Tibial nerve (tissue), 4 donors: ENCODE results near the gene MMP19. TPM values are rescaled to one million over a fixed set of nuclear protein-coding genes. Genes with fewer than 3 reads are reported as not detected.

ENCODE experiments used
- DNase-seq, 2 donors: peaks; one replicate each; pipeline ENCODE4 v3.0.0-alpha.2; 2019; ENCODE audit warnings: low spot score in 2 of 2
- H3K27ac ChIP-seq, 4 donors: fragments of 200-600 bp; sonication (generic) in 3 of 4; one replicate each; pipeline ENCODE4 v1.5.1; 2017 to 2019; ENCODE audit warnings: mild to moderate bottlenecking in 1 of 4
- H3K27me3 ChIP-seq, 2 donors: fragments of 200-600 bp; sonication (generic) in 1 of 2; one replicate each; pipeline versions ENCODE4 v1.5.1 to v1.6.0; 2017 to 2019
- H3K36me3 ChIP-seq, 3 donors: fragments of 200-600 bp; sonication (generic); one replicate each; pipeline ENCODE4 v1.5.1; 2018 to 2019
- H3K4me1 ChIP-seq, 4 donors: fragments of 200-600 bp; sonication (generic) in 3 of 4; one replicate each; pipeline ENCODE4 v1.5.1; 2017 to 2019
- H3K4me3 ChIP-seq, 4 donors: fragments of 200-600 bp; sonication (generic) in 3 of 4; one replicate each; pipeline ENCODE4 v1.5.1; 2017 to 2019; ENCODE audit warnings: mild to moderate bottlenecking in 1 of 4, moderate library complexity in 1 of 4
- H3K9me3 ChIP-seq, 4 donors: fragments of 200-600 bp; sonication (generic) in 3 of 4; one replicate each; pipeline ENCODE4 v1.5.1; 2017 to 2019
- EP300 ChIP-seq, 2 donors: sonication (generic); formaldehyde crosslinking; IDR thresholded peaks; one replicate each; pipeline ENCODE4 v1.6.1; 2017; ENCODE audit warnings: antibody characterized with exemption in 2 of 2, mild to moderate bottlenecking in 1 of 2
- POLR2A ChIP-seq, 2 donors: fragments of 450-650 bp; IDR thresholded peaks; one replicate each; pipeline ENCODE4 v1.6.1; 2017; ENCODE audit warnings: antibody characterized with exemption in 2 of 2, mild to moderate bottlenecking in 2 of 2, moderate library complexity in 2 of 2
- WGBS, 2 donors: methylation state at CpG; one replicate each; pipeline ENCODE4 v1.1.5; 2018; 5-methylcytosine and 5-hydroxymethylcytosine counted together
- total RNA-seq, 4 donors: library from RNA; depleted of rRNA; stranded (reverse); fragments of >200 nt; gene quantifications; one replicate each; pipeline ENCODE4 v1.1.0, GENCODE V29; 2016
- TF ChIP-seq, protein P1 (sequence below), 5 experiments: fragments of 200-600 bp in 3 of 5; fragments of 450-650 bp in 2 of 5; sonication (generic) in 3 of 5; IDR thresholded peaks; one replicate each; pipeline ENCODE4 v1.5.1; 2016 to 2019; ENCODE audit warnings: antibody characterized with exemption in 5 of 5, mild to moderate bottlenecking in 3 of 5, moderate library complexity in 2 of 5

The MMP19 gene
- total RNA-seq, 4 donors from 2014 or later = 3.1 to 35.1 (median 5.6) TPM

DNA sequence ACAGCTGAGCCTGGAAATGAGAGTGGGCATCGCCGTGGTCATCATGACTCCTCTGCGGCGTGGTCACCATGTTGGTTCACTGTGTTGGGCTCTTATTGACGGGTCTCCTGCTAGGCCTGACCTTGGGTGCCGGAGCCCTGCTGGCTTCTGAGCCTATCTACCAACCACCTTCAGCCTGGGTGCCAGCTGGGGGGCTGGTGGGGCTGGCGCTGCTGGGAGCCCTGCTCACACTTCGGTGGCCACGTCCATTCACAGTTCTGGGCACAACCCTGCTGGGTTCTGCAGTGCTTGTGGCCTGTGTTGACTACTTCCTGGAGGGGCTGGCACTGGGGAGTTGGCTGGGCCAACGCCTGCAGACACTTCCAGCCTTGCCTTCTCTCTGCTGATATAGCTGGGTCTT lies 9.7 kb downstream of the MMP19 start:
- H3K27me3 ChIP-seq = no peaks in the 10 kb centered on the region
- H3K4me3 ChIP-seq = no peak overlapping the region
- TF ChIP-seq EP300 (IDR thresholded peaks at IDR 0.05) = no peak
- no peak for TF ChIP-seq POLR2A (IDR thresholded peaks at IDR 0.05)
- TF ChIP-seq, protein P1, sequence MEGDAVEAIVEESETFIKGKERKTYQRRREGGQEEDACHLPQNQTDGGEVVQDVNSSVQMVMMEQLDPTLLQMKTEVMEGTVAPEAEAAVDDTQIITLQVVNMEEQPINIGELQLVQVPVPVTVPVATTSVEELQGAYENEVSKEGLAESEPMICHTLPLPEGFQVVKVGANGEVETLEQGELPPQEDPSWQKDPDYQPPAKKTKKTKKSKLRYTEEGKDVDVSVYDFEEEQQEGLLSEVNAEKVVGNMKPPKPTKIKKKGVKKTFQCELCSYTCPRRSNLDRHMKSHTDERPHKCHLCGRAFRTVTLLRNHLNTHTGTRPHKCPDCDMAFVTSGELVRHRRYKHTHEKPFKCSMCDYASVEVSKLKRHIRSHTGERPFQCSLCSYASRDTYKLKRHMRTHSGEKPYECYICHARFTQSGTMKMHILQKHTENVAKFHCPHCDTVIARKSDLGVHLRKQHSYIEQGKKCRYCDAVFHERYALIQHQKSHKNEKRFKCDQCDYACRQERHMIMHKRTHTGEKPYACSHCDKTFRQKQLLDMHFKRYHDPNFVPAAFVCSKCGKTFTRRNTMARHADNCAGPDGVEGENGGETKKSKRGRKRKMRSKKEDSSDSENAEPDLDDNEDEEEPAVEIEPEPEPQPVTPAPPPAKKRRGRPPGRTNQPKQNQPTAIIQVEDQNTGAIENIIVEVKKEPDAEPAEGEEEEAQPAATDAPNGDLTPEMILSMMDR (IDR thresholded peaks at IDR 0.05) = no peak
- WGBS, 2 donors = 91 to 100% methylated on average over 6 to 7 of the region's 10 CpGs
- H3K27ac ChIP-seq = peak overlapping the region; percentile 1 to 99 (median 73)
- H3K36me3 ChIP-seq = peaks cover 0 to 41% (median 0%) of the 10 kb centered on the region in 3 donors
- DNase-seq = no peak
- H3K4me1 ChIP-seq = peaks cover 0 to 35% (median 28%) of the 10 kb centered on the region in 4 donors
- no peaks in the 10 kb centered on the region for H3K9me3 ChIP-seq

DNA sequence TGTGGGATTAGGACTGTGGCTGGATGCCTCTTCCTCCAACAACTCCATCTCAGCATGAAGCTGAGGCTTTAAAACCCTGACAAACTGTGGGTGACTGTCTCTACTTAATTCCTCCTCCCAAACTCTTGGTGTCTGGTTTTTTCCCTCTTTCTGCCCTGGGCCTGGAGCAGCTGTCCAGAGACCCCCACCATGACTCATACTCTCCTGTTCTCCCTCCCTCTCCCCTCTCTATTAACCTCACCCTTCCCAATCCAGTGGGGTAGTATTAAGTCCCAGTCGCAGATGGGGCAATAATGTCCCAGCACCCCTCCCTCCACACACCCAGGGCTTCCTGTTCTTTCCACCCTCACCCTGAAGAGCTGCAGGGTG lies 11.3 kb downstream of the MMP19 start:
- peaks cover 0 to 48% (median 0%) of the 10 kb centered on the region in 3 donors for H3K36me3 ChIP-seq
- TF ChIP-seq EP300 (IDR thresholded peaks at IDR 0.05) = no peak
- no peak for TF ChIP-seq POLR2A (IDR thresholded peaks at IDR 0.05)
- TF ChIP-seq, protein P1 (IDR thresholded peaks at IDR 0.05) = no peak
- H3K27me3 ChIP-seq = no peaks in the 10 kb centered on the region
- peak overlapping the region; percentile 83 to 99 (median 96) for H3K27ac ChIP-seq
- H3K4me3 ChIP-seq = peak overlapping the region; percentile 56 to 87 (median 76)
- no peak for DNase-seq
- no peaks in the 10 kb centered on the region for H3K9me3 ChIP-seq
- 4 to 5% methylated on average over 1 of the region's 1 CpG for WGBS, 2 donors
- H3K4me1 ChIP-seq = peaks cover 0 to 52% (median 40%) of the 10 kb centered on the region in 4 donors

DNA sequence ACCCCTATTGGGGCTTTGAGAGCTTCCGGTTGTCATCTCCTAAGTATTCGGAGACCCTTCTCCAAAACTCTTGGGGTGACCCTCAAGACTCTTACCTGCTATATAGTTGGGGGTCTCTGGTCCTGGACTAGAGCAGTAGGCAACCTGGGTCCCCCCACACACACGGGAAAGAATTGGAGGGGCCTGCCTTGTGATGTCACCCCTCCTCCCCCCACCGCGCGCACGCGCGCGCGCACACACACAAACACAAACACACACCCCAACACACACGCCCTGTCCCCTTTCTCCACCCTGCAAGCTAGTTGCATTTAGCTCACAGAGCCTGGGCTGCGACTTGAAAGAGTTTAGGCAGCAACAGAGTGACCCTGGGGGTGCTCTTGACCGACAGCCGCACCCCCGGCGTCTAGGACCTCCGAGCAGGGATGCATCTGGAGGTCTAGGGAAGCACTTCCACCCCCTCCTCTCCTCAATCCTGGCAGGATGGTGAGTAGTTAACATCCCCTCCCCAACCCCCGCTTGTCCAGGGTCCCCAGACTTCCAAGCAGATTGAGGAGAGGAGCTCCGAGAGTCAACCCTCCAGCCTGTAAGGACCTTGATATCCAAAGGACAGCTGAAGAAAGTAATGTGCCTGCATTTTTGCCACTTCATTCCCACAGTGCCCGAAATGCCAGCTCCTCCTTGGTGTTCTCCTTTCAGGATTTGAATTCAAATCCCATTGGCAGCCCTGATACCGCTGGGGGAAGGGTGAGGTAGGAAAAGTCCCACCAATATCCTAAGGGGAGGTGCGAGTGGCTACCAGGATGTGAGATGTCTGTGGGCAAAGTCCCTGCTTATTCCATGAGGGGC lies 11.9 kb downstream of the MMP19 start:
- WGBS, 2 donors = 0 to 3% methylated on average over 23 of the region's 23 CpGs
- TF ChIP-seq POLR2A (IDR thresholded peaks at IDR 0.05) = peak; percentile 84 to 87
- TF ChIP-seq, protein P1 (IDR thresholded peaks at IDR 0.05) = peak in 2 of 5 experiments; percentile 20 to 41
- TF ChIP-seq EP300 (IDR thresholded peaks at IDR 0.05) = peak in 1 of 2 donors; percentile 95
- Histone ChIP-seq H3K4me1 (peaks cover 0 to 58% (median 42%) of the 10 kb centered on the region in 4 donors), H3K36me3 (peaks cover 0 to 42% (median 0%) of the 10 kb centered on the region in 3 donors), H3K4me3 (peak overlapping the region; percentile 56 to 87 (median 76)), H3K9me3 (no peaks in the 10 kb centered on the region), H3K27ac (peak overlapping the region; percentile 83 to 99 (median 96)), H3K27me3 (no peaks in the 10 kb centered on the region)
- peak; percentile 80 to 87 for DNase-seq

DNA sequence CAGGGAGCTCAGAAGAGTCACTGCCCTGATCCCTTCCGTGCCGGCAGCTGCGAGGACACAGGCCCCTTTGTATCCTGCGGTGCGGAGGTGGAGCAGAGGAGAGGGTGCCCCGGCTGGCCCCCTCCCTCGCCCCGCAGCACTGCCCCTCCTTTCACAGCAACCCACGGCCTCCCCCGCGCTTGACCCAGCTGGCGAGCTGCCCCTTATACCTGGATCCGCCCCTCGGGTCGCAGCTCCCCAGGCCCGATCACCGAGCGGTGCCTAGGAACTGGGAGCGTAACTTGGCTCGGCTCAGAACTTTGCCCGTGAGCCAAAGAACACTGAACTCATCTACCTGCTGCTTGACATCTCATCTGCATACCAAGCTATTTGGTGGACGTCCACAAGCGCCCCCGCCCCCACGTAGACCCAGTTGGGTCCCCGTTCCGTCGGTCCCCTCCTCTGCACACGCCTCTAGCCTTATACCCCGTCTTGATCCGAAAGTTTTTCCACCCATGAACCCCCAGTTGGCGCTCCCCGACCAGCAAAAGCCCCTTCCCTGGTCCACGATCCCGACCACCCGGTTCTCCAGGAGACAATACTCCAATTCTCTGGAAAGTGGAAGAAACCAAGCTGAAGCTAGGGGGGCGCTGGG lies 12.7 kb downstream of the MMP19 start:
- H3K4me1 ChIP-seq = peaks cover 0 to 65% (median 42%) of the 10 kb centered on the region in 4 donors
- TF ChIP-seq POLR2A (IDR thresholded peaks at IDR 0.05) (no peak), EP300 (IDR thresholded peaks at IDR 0.05) (no peak)
- TF ChIP-seq, protein P1 (IDR thresholded peaks at IDR 0.05) = no peak
- H3K27ac ChIP-seq = peak overlapping the region; percentile 83 to 99 (median 96)
- H3K9me3 ChIP-seq = no peaks in the 10 kb centered on the region
- peak overlapping the region; percentile 56 to 87 (median 76) for H3K4me3 ChIP-seq
- H3K36me3 ChIP-seq = peaks cover 0 to 34% (median 0%) of the 10 kb centered on the region in 3 donors
- no peaks in the 10 kb centered on the region for H3K27me3 ChIP-seq
- WGBS, 2 donors = 0 to 1% methylated on average over 35 of the region's 37 CpGs
- DNase-seq = no peak
